Fibroblast of mammary gland (primary cell): ENCODE data around the gene BAX.
"Not testable (repeated sequence)": the region's sequence is repeated elsewhere in the genome, so short reads cannot be mapped to it uniquely, and the experiment has no call there.

Experiments used
- DNase-seq: peaks from one replicate; pipeline ENCODE4 v3.0.0-alpha.2; 2010; ENCODE audit warnings: low read depth
- H3K4me3 ChIP-seq: 2 replicates; pipeline ENCODE4 v1.5.1; 2011; ENCODE audit warnings: low read depth, mild to moderate bottlenecking, low read length, moderate library complexity; ENCODE audit not compliant: control insufficient read depth
- CTCF ChIP-seq: conservative IDR thresholded peaks from 2 replicates; pipeline ENCODE4 v1.5.1; 2011; ENCODE audit warnings: low read depth, low read length, inconsistent platforms; ENCODE audit not compliant: control insufficient read depth, insufficient read depth

The BAX gene

GRCh38 chr19:48914181-48914580 lies 40.5 kb upstream of the BAX start:
- no peak overlapping the region for H3K4me3 ChIP-seq
- no peak for DNase-seq
- no peak for TF ChIP-seq CTCF

GRCh38 chr19:48915757-48916156 lies 38.9 kb upstream of the BAX start:
- DNase-seq: no peak
- TF ChIP-seq CTCF: no peak
- H3K4me3 ChIP-seq: no peak overlapping the region

GRCh38 chr19:48918071-48918470 lies 36.6 kb upstream of the BAX start:
- H3K4me3 ChIP-seq: no peak overlapping the region
- TF ChIP-seq CTCF: no peak
- no peak for DNase-seq

GRCh38 chr19:48918801-48919247 lies 35.9 kb upstream of the BAX start:
- no peak for DNase-seq
- no peak for TF ChIP-seq CTCF
- H3K4me3 ChIP-seq: no peak overlapping the region

- H3K4me3 ChIP-seq, DNase-seq: not testable (repeated sequence)
These were observed 35.4 kb upstream of the BAX start for GRCh38 chr19:48919271-48919670.

- DNase-seq: no peak
- TF ChIP-seq CTCF: no peak
- H3K4me3 ChIP-seq: no peak overlapping the region
These were observed 33.7 kb upstream of the BAX start for GRCh38 chr19:48920949-48921348.

GRCh38 chr19:48921721-48922500 lies 32.8 kb upstream of the BAX start:
- H3K4me3 ChIP-seq: no peak overlapping the region
- DNase-seq: no peak
- no peak for TF ChIP-seq CTCF
